WTC11 (cell line): ENCODE data around the gene PDS5A. TPM values are rescaled to one million over a fixed set of nuclear protein-coding genes. Genes with fewer than 3 reads are reported as not detected.

Source experiments
- ATAC-seq: fragments of 200-7000 bp; cut with Tn5 transposase; 2 replicates; pipeline ENCODE4 v1.10.0; 2021; ENCODE audit warnings: mild to moderate bottlenecking, moderate library complexity
- CTCF ChIA-PET: fragments of 300-600 bp; sonication (Branson Sonifier 250); formaldehyde crosslinking; loops from one replicate; lab custom pipeline; 2021; ENCODE audit warnings: antibody characterized with exemption; lab: Charles Lee
- POLR2A ChIA-PET: fragments of 350-600 bp; sonication (Branson Sonifier 250); formaldehyde crosslinking; loops from one replicate; lab custom pipeline; 2021; ENCODE audit warnings: antibody characterized with exemption; lab: Charles Lee
- DNase-seq: peaks from one replicate; pipeline ENCODE4 v3.0.0; 2021; ENCODE audit warnings: low spot score
- H3K27ac Mint-ChIP-seq: 2 replicates; pipeline ENCODE4 v1.8.0; 2021; ENCODE audit warnings: mixed read lengths
- H3K27me3 Mint-ChIP-seq: 2 replicates; pipeline ENCODE4 v1.8.0; 2021; ENCODE audit warnings: low read depth, mild to moderate bottlenecking, moderate library complexity, mixed read lengths
- H3K36me3 Mint-ChIP-seq: 2 replicates; pipeline ENCODE4 v1.8.0; 2021; ENCODE audit warnings: mixed read lengths
- H3K4me1 Mint-ChIP-seq: 2 replicates; pipeline ENCODE4 v1.8.0; 2022; ENCODE audit warnings: mixed read lengths
- H3K4me3 Mint-ChIP-seq: 2 replicates; pipeline ENCODE4 v1.8.0; 2021; ENCODE audit warnings: mild to moderate bottlenecking, moderate library complexity, mixed read lengths
- H3K9me3 Mint-ChIP-seq: 2 replicates; pipeline ENCODE4 v1.8.0; 2021; ENCODE audit warnings: mixed read lengths
- CBFB ChIP-seq: sonication (generic); formaldehyde crosslinking; IDR thresholded peaks from 2 replicates; pipeline ENCODE4 v1.8.1; 2022; ENCODE audit warnings: mild to moderate bottlenecking, low read depth, missing genetic modification reagents
- CREB1 ChIP-seq: sonication (generic); formaldehyde crosslinking; IDR thresholded peaks from 2 replicates; pipeline ENCODE4 v1.8.0; 2023; ENCODE audit warnings: mild to moderate bottlenecking, missing genetic modification reagents
- JUN ChIP-seq: sonication (generic); formaldehyde crosslinking; IDR thresholded peaks from 2 replicates; pipeline ENCODE4 v1.8.0; 2023; ENCODE audit warnings: mild to moderate bottlenecking, missing genetic modification reagents
- NFE2L1 ChIP-seq: sonication (generic); formaldehyde crosslinking; IDR thresholded peaks from 2 replicates; pipeline ENCODE4 v1.8.1; 2023; ENCODE audit warnings: missing genetic modification reagents
- RELA ChIP-seq: sonication (generic); formaldehyde crosslinking; IDR thresholded peaks from 2 replicates; pipeline ENCODE4 v1.8.1; 2022; ENCODE audit warnings: missing genetic modification reagents, mild to moderate bottlenecking, borderline replicate concordance
- SP1 ChIP-seq: sonication (generic); formaldehyde crosslinking; conservative IDR thresholded peaks from 2 replicates; pipeline ENCODE4 v1.8.1; 2022; ENCODE audit warnings: missing genetic modification reagents
- ZBTB21 ChIP-seq: sonication (generic); formaldehyde crosslinking; IDR thresholded peaks from 2 replicates; pipeline ENCODE4 v1.8.1; 2023; ENCODE audit warnings: mild to moderate bottlenecking, missing genetic modification reagents, borderline replicate concordance
- ZNF232 ChIP-seq: sonication (generic); formaldehyde crosslinking; IDR thresholded peaks from 2 replicates; pipeline ENCODE4 v1.8.0; 2022; ENCODE audit warnings: mild to moderate bottlenecking, missing genetic modification reagents
- ZNF416 ChIP-seq: fragments of 250-450 bp; sonication (Bioruptor Pico); IDR thresholded peaks from 2 replicates; pipeline ENCODE4 v1.9.0; 2021; ENCODE audit warnings: mild to moderate bottlenecking, inconsistent platforms
- total RNA-seq: library from RNA; stranded (reverse); gene quantifications from 3 replicates; pipeline ENCODE4 v1.2.3, GENCODE V29; 2021
- TF ChIP-seq, protein P1 (sequence below): sonication (generic); formaldehyde crosslinking; IDR thresholded peaks from 2 replicates; pipeline ENCODE4 v1.8.1; 2023; ENCODE audit warnings: mild to moderate bottlenecking, moderate library complexity, missing genetic modification reagents
- TF ChIP-seq, protein P2 (sequence below): sonication (generic); formaldehyde crosslinking; IDR thresholded peaks from 2 replicates; pipeline ENCODE4 v1.8.0; 2022; ENCODE audit warnings: mild to moderate bottlenecking, missing genetic modification reagents
- TF ChIP-seq, protein P3 (sequence below): sonication (generic); formaldehyde crosslinking; IDR thresholded peaks from 2 replicates; pipeline ENCODE4 v1.8.0; 2022; ENCODE audit warnings: mild to moderate bottlenecking, missing genetic modification reagents
- TF ChIP-seq, protein P4 (sequence below): fragments of 200-600 bp; IDR thresholded peaks from 2 replicates; pipeline ENCODE4 v1.8.0; 2022; ENCODE audit warnings: antibody characterized with exemption
- TF ChIP-seq, protein P5 (sequence below): fragments of 250-450 bp; sonication (Bioruptor Pico); conservative IDR thresholded peaks from 2 replicates; pipeline ENCODE4 v1.9.0; 2021; ENCODE audit warnings: mild to moderate bottlenecking
- TF ChIP-seq, protein P6 (sequence below): sonication (generic); formaldehyde crosslinking; IDR thresholded peaks from 2 replicates; pipeline ENCODE4 v1.8.1; 2022; ENCODE audit warnings: missing genetic modification reagents, borderline replicate concordance

PDS5A gene
- total RNA-seq, 1 experiment from 2014 or later, result 61.7 TPM

DNA sequence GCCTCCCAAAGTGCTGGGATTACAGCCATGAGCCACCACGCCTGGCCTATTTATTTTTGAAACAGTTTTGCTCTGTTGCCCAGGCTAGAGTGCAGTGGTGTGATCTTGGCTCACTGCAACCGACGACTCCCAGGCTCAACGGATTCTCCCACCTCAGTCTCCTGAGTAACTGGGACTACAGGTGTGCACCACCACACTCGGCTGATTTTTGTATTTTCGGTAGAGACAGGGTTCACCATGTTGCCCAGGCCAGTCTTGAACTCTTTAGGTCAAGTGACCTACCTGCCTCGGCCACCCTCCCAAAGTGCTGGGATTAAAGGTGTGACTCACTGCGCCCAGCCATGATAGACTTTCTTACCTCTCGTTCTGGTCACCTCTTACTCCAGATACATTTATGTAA, 155.8 kb downstream of the PDS5A start:
- ChIA-PET CTCF (no interaction called here), POLR2A (no interaction called here)

DNA sequence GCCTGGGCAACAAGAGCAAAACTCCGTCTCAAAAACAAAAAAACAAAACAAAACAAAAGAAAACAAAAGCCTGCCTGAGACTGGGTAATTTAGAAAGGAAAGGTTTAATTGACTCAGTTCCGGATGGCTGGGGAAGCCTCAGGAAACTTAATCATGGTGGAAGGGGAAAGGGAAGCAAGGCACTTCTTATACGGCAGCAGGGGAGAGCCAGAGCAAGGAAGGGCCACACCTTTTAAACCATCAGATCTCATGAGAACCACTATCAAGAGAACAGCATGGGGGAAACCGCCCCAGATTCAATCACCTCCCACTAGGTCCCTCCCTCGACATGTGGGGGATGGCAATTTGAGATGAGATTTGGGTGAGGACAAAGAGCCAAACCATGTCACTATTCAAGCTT, 157.5 kb downstream of the PDS5A start:
- TF ChIP-seq CREB1 (CRISPR knock-in tag) (no peak), ZBTB21 (CRISPR knock-in tag) (no peak), ZNF416 (no peak), RELA (no peak), SP1 (CRISPR knock-in tag) (no peak), CBFB (CRISPR knock-in tag) (no peak), JUN (CRISPR knock-in tag) (no peak), NFE2L1 (no peak)
- TF ChIP-seq, protein P1, sequence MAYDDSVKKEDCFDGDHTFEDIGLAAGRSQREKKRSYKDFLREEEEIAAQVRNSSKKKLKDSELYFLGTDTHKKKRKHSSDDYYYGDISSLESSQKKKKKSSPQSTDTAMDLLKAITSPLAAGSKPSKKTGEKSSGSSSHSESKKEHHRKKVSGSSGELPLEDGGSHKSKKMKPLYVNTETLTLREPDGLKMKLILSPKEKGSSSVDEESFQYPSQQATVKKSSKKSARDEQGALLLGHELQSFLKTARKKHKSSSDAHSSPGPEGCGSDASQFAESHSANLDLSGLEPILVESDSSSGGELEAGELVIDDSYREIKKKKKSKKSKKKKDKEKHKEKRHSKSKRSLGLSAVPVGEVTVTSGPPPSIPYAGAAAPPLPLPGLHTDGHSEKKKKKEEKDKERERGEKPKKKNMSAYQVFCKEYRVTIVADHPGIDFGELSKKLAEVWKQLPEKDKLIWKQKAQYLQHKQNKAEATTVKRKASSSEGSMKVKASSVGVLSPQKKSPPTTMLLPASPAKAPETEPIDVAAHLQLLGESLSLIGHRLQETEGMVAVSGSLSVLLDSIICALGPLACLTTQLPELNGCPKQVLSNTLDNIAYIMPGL, result no peak
- TF ChIP-seq, protein P2, sequence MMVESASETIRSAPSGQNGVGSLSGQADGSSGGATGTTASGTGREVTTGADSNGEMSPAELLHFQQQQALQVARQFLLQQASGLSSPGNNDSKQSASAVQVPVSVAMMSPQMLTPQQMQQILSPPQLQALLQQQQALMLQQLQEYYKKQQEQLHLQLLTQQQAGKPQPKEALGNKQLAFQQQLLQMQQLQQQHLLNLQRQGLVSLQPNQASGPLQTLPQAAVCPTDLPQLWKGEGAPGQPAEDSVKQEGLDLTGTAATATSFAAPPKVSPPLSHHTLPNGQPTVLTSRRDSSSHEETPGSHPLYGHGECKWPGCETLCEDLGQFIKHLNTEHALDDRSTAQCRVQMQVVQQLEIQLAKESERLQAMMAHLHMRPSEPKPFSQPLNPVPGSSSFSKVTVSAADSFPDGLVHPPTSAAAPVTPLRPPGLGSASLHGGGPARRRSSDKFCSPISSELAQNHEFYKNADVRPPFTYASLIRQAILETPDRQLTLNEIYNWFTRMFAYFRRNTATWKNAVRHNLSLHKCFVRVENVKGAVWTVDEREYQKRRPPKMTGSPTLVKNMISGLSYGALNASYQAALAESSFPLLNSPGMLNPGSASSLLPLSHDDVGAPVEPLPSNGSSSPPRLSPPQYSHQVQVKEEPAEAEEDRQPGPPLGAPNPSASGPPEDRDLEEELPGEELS (CRISPR knock-in tag), result no peak
- TF ChIP-seq, protein P3, sequence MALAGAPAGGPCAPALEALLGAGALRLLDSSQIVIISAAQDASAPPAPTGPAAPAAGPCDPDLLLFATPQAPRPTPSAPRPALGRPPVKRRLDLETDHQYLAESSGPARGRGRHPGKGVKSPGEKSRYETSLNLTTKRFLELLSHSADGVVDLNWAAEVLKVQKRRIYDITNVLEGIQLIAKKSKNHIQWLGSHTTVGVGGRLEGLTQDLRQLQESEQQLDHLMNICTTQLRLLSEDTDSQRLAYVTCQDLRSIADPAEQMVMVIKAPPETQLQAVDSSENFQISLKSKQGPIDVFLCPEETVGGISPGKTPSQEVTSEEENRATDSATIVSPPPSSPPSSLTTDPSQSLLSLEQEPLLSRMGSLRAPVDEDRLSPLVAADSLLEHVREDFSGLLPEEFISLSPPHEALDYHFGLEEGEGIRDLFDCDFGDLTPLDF (CRISPR knock-in tag), result no peak
- TF ChIP-seq, protein P4, sequence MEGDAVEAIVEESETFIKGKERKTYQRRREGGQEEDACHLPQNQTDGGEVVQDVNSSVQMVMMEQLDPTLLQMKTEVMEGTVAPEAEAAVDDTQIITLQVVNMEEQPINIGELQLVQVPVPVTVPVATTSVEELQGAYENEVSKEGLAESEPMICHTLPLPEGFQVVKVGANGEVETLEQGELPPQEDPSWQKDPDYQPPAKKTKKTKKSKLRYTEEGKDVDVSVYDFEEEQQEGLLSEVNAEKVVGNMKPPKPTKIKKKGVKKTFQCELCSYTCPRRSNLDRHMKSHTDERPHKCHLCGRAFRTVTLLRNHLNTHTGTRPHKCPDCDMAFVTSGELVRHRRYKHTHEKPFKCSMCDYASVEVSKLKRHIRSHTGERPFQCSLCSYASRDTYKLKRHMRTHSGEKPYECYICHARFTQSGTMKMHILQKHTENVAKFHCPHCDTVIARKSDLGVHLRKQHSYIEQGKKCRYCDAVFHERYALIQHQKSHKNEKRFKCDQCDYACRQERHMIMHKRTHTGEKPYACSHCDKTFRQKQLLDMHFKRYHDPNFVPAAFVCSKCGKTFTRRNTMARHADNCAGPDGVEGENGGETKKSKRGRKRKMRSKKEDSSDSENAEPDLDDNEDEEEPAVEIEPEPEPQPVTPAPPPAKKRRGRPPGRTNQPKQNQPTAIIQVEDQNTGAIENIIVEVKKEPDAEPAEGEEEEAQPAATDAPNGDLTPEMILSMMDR, result no peak
- TF ChIP-seq, protein P5, sequence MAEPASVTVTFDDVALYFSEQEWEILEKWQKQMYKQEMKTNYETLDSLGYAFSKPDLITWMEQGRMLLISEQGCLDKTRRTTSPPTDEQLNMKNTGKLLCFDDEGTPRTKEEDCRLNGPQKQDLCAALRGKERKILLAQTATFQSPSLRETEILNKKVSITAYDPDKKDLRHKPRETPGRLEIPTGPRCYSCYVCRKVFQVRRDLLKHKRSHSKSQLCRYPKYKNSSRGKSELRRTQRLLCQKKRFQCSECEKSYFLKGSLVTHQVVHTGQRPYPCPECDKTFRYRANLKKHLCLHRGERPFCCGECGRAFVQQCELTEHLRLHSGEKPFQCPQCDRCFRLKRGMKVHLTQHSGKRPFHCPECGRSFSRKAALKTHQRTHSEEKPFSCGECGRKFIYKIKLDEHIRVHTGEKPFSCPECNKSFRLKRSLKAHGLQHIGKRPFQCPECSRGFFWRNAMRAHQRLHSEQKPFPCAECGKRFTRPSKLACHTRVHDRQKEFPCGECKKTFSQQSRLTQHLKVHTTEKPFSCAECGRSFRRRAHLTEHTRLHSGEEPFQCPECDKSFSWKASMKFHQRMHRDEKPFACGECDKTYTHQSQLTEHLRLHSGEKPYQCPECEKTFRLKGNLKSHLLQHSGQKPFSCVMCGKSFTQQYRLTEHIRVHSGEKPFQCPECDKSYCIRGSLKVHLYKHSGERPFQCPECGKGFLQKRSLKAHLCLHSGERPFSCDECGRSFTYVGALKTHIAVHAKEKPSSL (CRISPR knock-in tag), result no peak
- Mint-ChIP-seq H3K27me3 (no peaks in the 10 kb centered on the region), H3K9me3 (no peaks in the 10 kb centered on the region), H3K4me3 (no peak overlapping the region), H3K36me3 (peaks cover 8% of the 10 kb centered on the region), H3K4me1 (peaks cover 15% of the 10 kb centered on the region), H3K27ac (peak overlapping the region; percentile 63)
- ATAC-seq, result peak; percentile 71
- ChIA-PET POLR2A (interaction anchor here (0.6 kb wide), 1 partner anchor 20 kb away, joined by 8 read pairs; no protein-coding TSS in a partner anchor), CTCF (no interaction called here)
- DNase-seq, result peak; percentile 25

More for the DNA sequence above, 155.8 kb downstream of the PDS5A start:
- Mint-ChIP-seq H3K4me1 (peaks cover 11% of the 10 kb centered on the region), H3K36me3 (peaks cover 11% of the 10 kb centered on the region), H3K27ac (peak overlapping the region; percentile 16; the same call in 1 of the 2 replicates), H3K4me3 (no peak overlapping the region), H3K27me3 (no peaks in the 10 kb centered on the region), H3K9me3 (no peaks in the 10 kb centered on the region)
- DNase-seq (no peak), ATAC-seq (no peak)
- TF ChIP-seq, protein P6, sequence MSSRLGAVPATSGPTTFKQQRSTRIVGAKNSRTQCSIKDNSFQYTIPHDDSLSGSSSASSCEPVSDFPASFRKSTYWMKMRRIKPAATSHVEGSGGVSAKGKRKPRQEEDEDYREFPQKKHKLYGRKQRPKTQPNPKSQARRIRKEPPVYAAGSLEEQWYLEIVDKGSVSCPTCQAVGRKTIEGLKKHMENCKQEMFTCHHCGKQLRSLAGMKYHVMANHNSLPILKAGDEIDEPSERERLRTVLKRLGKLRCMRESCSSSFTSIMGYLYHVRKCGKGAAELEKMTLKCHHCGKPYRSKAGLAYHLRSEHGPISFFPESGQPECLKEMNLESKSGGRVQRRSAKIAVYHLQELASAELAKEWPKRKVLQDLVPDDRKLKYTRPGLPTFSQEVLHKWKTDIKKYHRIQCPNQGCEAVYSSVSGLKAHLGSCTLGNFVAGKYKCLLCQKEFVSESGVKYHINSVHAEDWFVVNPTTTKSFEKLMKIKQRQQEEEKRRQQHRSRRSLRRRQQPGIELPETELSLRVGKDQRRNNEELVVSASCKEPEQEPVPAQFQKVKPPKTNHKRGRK (CRISPR knock-in tag), result no peak
- TF ChIP-seq ZNF232 (CRISPR knock-in tag) (no peak), CREB1 (CRISPR knock-in tag) (no peak)
